Hepatocyte (in vitro differentiated cells): Measurements from ENCODE around the gene S100A8.
"Not testable (repeated sequence)": the region's sequence is repeated elsewhere in the genome, so short reads cannot be mapped to it uniquely, and the experiment has no call there.

ENCODE experiments used
- EZH2 ChIP-seq: fragments of 200-600 bp; sonication (generic); IDR thresholded peaks from 2 replicates; pipeline ENCODE4 v1.6.1; 2016; ENCODE audit warnings: antibody characterized with exemption, mild to moderate bottlenecking, borderline replicate concordance
- EZH2phosphoT487 ChIP-seq: fragments of 200-600 bp; sonication (generic); IDR thresholded peaks from one replicate; pipeline ENCODE4 v1.6.1; 2018; ENCODE audit warnings: antibody characterized with exemption, mild to moderate bottlenecking, low read depth, moderate library complexity; ENCODE audit not compliant: unreplicated experiment, severe bottlenecking
- TF ChIP-seq, protein P1 (sequence below): fragments of 200-600 bp; sonication (generic); IDR thresholded peaks from 2 replicates; pipeline ENCODE4 v1.5.1; 2016; ENCODE audit warnings: antibody characterized with exemption, mild to moderate bottlenecking; ENCODE audit not compliant: poor library complexity

DNA sequence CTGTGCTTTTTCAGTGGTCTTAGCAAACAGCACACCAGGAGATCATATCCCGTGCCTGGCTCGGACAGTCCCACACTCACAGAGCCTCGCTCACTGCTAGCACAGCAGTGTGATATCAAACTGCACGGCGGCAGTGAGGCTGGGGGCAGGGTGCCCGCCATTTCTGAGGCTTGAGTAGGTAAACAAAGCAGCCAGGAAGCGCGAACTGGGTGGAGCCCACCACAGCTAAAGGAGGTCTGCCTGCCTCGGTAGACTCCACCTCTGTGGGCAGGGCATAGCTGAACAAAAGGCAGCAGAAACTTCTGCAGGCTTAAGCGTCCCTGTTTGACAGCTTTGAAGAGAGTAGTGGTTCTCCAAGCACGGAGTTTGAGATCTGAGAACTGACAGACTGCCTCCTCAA, 16.4 kb upstream of the S100A8 start:
- TF ChIP-seq, protein P1, sequence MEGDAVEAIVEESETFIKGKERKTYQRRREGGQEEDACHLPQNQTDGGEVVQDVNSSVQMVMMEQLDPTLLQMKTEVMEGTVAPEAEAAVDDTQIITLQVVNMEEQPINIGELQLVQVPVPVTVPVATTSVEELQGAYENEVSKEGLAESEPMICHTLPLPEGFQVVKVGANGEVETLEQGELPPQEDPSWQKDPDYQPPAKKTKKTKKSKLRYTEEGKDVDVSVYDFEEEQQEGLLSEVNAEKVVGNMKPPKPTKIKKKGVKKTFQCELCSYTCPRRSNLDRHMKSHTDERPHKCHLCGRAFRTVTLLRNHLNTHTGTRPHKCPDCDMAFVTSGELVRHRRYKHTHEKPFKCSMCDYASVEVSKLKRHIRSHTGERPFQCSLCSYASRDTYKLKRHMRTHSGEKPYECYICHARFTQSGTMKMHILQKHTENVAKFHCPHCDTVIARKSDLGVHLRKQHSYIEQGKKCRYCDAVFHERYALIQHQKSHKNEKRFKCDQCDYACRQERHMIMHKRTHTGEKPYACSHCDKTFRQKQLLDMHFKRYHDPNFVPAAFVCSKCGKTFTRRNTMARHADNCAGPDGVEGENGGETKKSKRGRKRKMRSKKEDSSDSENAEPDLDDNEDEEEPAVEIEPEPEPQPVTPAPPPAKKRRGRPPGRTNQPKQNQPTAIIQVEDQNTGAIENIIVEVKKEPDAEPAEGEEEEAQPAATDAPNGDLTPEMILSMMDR = not testable (repeated sequence)
- TF ChIP-seq EZH2phosphoT487, EZH2: not testable (repeated sequence)
